GM03348 (cell line): Measurements from ENCODE around the gene CORO6.

Experiments used
- DNase-seq: peaks from one replicate; pipeline ENCODE4 v3.0.0; 2012; ENCODE audit warnings: low spot score

CORO6 gene

GRCh38 chr17:29612404-29613280, 10.1 kb downstream of the CORO6 start:
- DNase-seq, result no peak

- no peak for DNase-seq
Observed at GRCh38 chr17:29612094-29612403, 10.7 kb downstream of the CORO6 start.

GRCh38 chr17:29611351-29612093, 11.2 kb downstream of the CORO6 start:
- no peak for DNase-seq

- DNase-seq, result no peak
Observed at GRCh38 chr17:29610395-29610794, 12.3 kb downstream of the CORO6 start.

GRCh38 chr17:29608986-29609385, 13.7 kb downstream of the CORO6 start:
- no peak for DNase-seq

- DNase-seq, result no peak
Observed at GRCh38 chr17:29607557-29608195, 15.0 kb downstream of the CORO6 start.

- DNase-seq, result no peak
Observed at GRCh38 chr17:29603109-29603674, 19.5 kb downstream of the CORO6 start.

GRCh38 chr17:29597361-29598172, 25.1 kb downstream of the CORO6 start:
- DNase-seq, result no peak

- DNase-seq, result no peak
Observed at GRCh38 chr17:29596811-29597210, 25.9 kb downstream of the CORO6 start.

- DNase-seq, result no peak
Observed at GRCh38 chr17:29595943-29596774, 26.6 kb downstream of the CORO6 start.

- DNase-seq, result no peak
Observed at GRCh38 chr17:29595107-29595942, 27.4 kb downstream of the CORO6 start.

- no peak for DNase-seq
Observed at GRCh38 chr17:29594519-29595090, 28.1 kb downstream of the CORO6 start.

GRCh38 chr17:29593591-29594518, 28.9 kb downstream of the CORO6 start:
- DNase-seq, result no peak

GRCh38 chr17:29592850-29593551, 29.7 kb downstream of the CORO6 start, which contains the start of gene ANKRD13B:
Gene ANKRD13B (plus strand): TSS chr17:29593132. CDS start chr17:29593622, 490 bp downstream.
- DNase-seq, result peak; percentile 65

GRCh38 chr17:29591737-29592608, 30.7 kb downstream of the CORO6 start:
- peak; percentile 95 for DNase-seq

GRCh38 chr17:29591146-29591736, 31.5 kb downstream of the CORO6 start:
- DNase-seq, result peak; percentile 55
